Left ventricle myocardium inferior (tissue), 1 donor: Measurements from ENCODE around the gene APBA1. TPM values are rescaled to one million over a fixed set of nuclear protein-coding genes. Genes with fewer than 3 reads are reported as not detected.

Experiments used
- DNase-seq: peaks from one replicate; pipeline ENCODE4 v3.0.0-alpha.2; 2020
- H3K27ac ChIP-seq: fragments of 200-600 bp; replicated peaks from 2 replicates; pipeline ENCODE4 v1.8.0; 2021
- H3K27me3 ChIP-seq: fragments of 200-600 bp; 2 replicates; pipeline ENCODE4 v1.8.0; 2021; ENCODE audit warnings: low read depth
- H3K36me3 ChIP-seq: fragments of 200-600 bp; 2 replicates; pipeline ENCODE4 v1.8.0; 2021
- H3K4me1 ChIP-seq: fragments of 200-600 bp; 2 replicates; pipeline ENCODE4 v1.8.0; 2021
- H3K4me3 ChIP-seq: fragments of 200-600 bp; 2 replicates; pipeline ENCODE4 v1.8.0; 2021; ENCODE audit warnings: mild to moderate bottlenecking, moderate library complexity
- H3K9me3 ChIP-seq: fragments of 200-600 bp; replicated peaks from 2 replicates; pipeline ENCODE4 v1.8.0; 2021
- CTCF ChIP-seq: fragments of 200-600 bp; IDR thresholded peaks from 2 replicates; pipeline ENCODE4 v1.8.0; 2021; ENCODE audit warnings: antibody characterized with exemption, mild to moderate bottlenecking, borderline replicate concordance
- intact Hi-C: fragments of 100-400 bp; cut with micrococcal nuclease; formaldehyde crosslinking; loops from one replicate; pipeline ENCODE4 v1.11.0; 2022
- total RNA-seq: library from RNA; stranded (reverse); fragmentation: NEBNext Ultra II Directional; extraction: Animal tissue kit (Norgen Biotek cat#: 25700); gene quantifications from one replicate; pipeline ENCODE4 v1.2.1, GENCODE V29; 2021
- donor health status: DM: no; HTN: yes; CAD: no; lungs with severe emphysema.

APBA1 gene
- total RNA-seq, 1 donor from 2014 or later = 3.0 TPM

- Histone ChIP-seq H3K4me1 (peaks cover 3% of the 10 kb centered on the region), H3K27me3 (no peaks in the 10 kb centered on the region), H3K27ac (no peak overlapping the region), H3K4me3 (no peak overlapping the region), H3K9me3 (no peaks in the 10 kb centered on the region), H3K36me3 (no peaks in the 10 kb centered on the region)
- no peak for TF ChIP-seq CTCF
- intact Hi-C loops = no loop called here
- no peak for DNase-seq
These were observed 13.0 kb downstream of the APBA1 start for GRCh38 chr9:69658987-69659675.

- Histone ChIP-seq H3K27ac (no peak overlapping the region), H3K27me3 (no peaks in the 10 kb centered on the region), H3K9me3 (no peaks in the 10 kb centered on the region), H3K4me3 (no peak overlapping the region), H3K4me1 (peaks cover 3% of the 10 kb centered on the region), H3K36me3 (no peaks in the 10 kb centered on the region)
- TF ChIP-seq CTCF = no peak
- no peak for DNase-seq
- intact Hi-C loops = no loop called here
These were observed 14.9 kb downstream of the APBA1 start for GRCh38 chr9:69657269-69657668.

GRCh38 chr9:69655065-69655464, 17.1 kb downstream of the APBA1 start:
- Histone ChIP-seq H3K27me3 (no peaks in the 10 kb centered on the region), H3K4me1 (no peaks in the 10 kb centered on the region), H3K36me3 (no peaks in the 10 kb centered on the region), H3K4me3 (no peak overlapping the region), H3K27ac (no peak overlapping the region), H3K9me3 (no peaks in the 10 kb centered on the region)
- intact Hi-C loops = no loop called here
- TF ChIP-seq CTCF = no peak
- DNase-seq = no peak

- no peak for TF ChIP-seq CTCF
- no peaks in the 10 kb centered on the region for H3K4me1 ChIP-seq
- H3K4me3 ChIP-seq = no peak overlapping the region
- no peak overlapping the region for H3K27ac ChIP-seq
- no peaks in the 10 kb centered on the region for H3K36me3 ChIP-seq
- no peaks in the 10 kb centered on the region for H3K27me3 ChIP-seq
- no peaks in the 10 kb centered on the region for H3K9me3 ChIP-seq
- intact Hi-C loops = no loop called here
- DNase-seq = no peak
These were observed 18.9 kb downstream of the APBA1 start for GRCh38 chr9:69653261-69653660.

GRCh38 chr9:69649566-69650250, 22.5 kb downstream of the APBA1 start:
- no peak overlapping the region for H3K27ac ChIP-seq
- no peak for DNase-seq
- H3K4me1 ChIP-seq = no peaks in the 10 kb centered on the region
- H3K4me3 ChIP-seq = no peak overlapping the region
- TF ChIP-seq CTCF = no peak
- H3K9me3 ChIP-seq = no peaks in the 10 kb centered on the region
- intact Hi-C loops = no loop called here
- H3K36me3 ChIP-seq = no peaks in the 10 kb centered on the region
- no peaks in the 10 kb centered on the region for H3K27me3 ChIP-seq
